Coronary artery (tissue), 2 donors: ENCODE data around the gene S100G.

Experiments
- DNase-seq: peaks from one replicate; pipeline ENCODE4 v3.0.0-alpha.2; 2017; ENCODE audit warnings: low spot score
- H3K27ac ChIP-seq, 2 donors: fragments of 200-600 bp; sonication (generic); one replicate each; pipeline ENCODE4 v1.5.1; 2016 to 2019
- H3K4me3 ChIP-seq: fragments of 200-600 bp; sonication (generic); 2 replicates; pipeline ENCODE4 v1.5.1; 2016; ENCODE audit warnings: mild to moderate bottlenecking, moderate library complexity
- CTCF ChIP-seq: fragments of 200-600 bp; sonication (generic); IDR thresholded peaks from one replicate; pipeline ENCODE4 v1.5.1; 2019; ENCODE audit warnings: antibody characterized with exemption

The S100G gene

GRCh38 chrX:16702700-16703599, 53.0 kb downstream of the S100G start:
- no peak overlapping the region for H3K4me3 ChIP-seq
- no peak for TF ChIP-seq CTCF
- H3K27ac ChIP-seq, result no peak overlapping the region
- DNase-seq, result no peak
